NCI-H2171 (cell line): Measurements from ENCODE around the gene CARHSP1.
"Not testable (repeated sequence)": the region's sequence is repeated elsewhere in the genome, so short reads cannot be mapped to it uniquely, and the experiment has no call there.

ENCODE experiments used
- DNase-seq: peaks from one replicate; lab custom pipeline; 2025; lab: John Stamatoyannopoulos, UW

The CARHSP1 gene

GRCh38 chr16:8868416-8869211, at the start of gene CARHSP1:
Gene CARHSP1, minus strand, starts transcription at chr16:8869006. Its CDS starts 9,678 bp downstream, at chr16:8859328.
- peak; percentile 98 for DNase-seq

GRCh38 chr16:8917336-8917735, 48.5 kb upstream of the CARHSP1 start:
- DNase-seq: not testable (repeated sequence)

- DNase-seq: no peak
Observed at GRCh38 chr16:8916541-8917225, 47.9 kb upstream of the CARHSP1 start.

DNA sequence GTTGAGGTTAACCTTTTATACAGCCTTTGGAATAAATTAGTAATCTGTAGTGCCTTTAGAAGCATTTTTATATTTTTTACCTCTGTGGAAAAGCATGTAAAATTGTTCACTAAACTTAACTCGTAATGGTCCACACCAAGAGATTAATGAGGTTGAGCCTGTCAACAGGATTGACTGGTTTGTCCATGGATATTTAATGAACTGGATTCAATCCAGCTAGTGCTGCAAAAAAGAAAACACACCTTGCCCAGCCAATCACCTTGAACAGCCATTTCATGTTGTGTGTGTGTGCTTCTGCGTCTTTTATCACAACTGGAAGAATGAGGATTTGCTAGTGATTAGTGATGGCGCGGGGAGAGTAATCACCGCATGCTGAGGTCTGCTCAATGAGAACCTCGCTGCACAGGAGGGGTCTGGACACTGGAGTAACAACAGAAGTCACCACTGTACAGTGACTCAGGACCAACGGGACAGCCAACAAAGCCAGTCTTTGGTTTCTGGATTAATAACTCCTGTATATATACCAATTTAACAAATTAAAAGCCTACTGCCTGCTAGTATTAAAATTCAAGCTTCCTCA, 47.0 kb upstream of the CARHSP1 start:
- DNase-seq: no peak

DNA sequence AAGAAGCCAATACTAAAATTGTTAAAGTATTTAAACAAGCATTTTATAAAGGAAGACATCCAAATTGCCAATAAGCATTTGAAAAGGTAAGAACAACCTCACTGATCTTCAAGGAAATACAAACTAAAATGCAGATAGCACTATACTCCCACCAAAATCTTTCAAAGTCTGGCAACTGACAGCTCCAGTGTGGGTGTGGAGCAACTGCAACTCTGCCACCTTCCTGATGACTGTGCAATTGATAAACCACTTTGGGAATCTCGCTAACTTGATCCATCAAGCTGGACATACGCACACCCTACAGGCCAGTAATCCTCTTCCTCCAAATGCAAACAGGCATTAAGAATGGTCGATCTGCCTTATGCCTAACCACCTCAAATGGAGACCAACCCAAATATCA, 45.3 kb upstream of the CARHSP1 start:
- no peak for DNase-seq

- DNase-seq: no peak
Observed at GRCh38 chr16:8912793-8913192, 44.0 kb upstream of the CARHSP1 start.

DNA sequence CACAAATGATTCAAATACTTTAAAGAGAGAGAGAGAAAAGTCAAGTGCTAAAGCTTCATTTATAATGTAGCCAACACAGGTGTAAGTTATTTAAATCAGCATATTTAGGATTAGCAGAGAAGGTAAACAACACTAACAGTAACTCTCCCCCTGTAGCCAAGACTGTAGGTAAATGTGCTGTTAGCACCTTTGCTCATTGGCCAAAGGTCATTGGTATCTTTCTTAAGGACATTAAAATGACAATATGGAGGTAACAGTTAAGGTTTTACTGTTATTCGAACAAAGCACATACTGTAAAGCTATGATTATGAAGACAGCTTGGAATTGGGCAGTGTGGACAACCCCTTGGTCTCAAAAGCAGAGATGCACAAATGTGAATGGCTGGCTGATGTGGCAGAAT, 42.0 kb upstream of the CARHSP1 start:
- DNase-seq: no peak

DNA sequence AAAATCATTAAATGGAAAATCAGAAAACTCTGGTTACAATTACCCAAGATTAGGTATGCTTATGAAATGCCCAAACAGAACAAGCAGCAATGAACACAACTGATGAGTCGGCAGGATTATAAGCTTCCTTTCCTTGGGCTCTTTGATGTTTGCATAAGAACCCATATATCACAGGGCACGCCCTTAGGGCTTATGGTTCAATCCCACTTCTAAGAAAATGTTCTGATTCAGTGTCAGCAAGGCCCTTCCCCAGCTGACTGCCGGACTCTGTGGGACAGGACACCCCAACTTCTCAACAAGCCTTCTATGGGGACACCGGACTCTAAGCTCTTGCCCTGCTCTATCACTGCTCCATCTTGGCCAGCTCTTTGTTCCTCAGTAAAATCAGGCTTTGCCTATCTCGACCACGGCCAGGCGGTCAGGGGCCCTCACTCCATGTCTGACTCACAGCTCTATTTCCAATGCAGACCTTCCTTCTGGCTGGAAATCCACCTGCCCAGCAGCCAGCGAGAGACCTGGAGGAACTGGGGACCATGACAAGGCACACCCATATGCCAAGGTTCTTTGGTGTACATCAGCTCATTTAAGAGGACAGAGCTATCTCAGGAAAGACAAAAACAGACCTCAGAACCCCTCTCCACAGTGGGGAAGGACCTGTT, 40.1 kb upstream of the CARHSP1 start:
- DNase-seq: no peak

- no peak for DNase-seq
Observed at GRCh38 chr16:8907096-8907495, 38.3 kb upstream of the CARHSP1 start.

DNA sequence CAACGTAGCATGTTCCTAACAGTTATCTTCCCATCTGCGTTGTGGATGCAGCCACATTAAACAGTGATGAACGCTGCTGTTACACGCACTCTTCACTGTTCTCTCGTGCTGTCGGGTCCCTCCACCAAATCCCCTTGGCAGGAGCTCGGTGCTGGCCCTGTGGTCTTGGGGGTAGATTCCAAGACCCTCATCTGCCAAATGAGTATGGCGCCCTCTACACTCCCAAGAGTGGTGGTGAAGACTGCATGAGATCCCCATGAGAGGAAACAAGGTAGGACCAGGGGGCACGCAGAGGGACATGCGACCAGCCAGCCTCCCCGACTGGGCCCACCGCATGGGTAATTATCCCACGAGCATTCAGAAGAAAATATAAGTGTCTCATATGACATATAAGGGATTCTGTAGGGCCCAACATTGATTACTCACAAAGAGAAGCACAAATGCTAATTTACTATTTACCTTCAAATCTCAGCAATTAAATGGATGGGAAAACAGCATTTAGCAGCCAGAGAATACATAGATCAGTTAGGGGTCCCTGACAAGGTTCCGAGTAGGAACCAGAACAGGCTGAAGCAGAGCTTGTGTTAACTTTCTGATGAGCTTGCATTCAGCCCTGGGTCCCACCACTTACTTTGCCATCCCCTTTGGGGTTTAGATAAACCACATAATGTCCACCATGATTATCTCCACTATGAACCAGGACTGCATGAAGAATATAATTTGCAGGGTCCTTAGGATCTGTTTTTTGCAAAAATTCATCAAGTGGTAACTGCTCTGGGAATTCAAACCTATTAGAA, 37.2 kb upstream of the CARHSP1 start:
- no peak for DNase-seq

DNA sequence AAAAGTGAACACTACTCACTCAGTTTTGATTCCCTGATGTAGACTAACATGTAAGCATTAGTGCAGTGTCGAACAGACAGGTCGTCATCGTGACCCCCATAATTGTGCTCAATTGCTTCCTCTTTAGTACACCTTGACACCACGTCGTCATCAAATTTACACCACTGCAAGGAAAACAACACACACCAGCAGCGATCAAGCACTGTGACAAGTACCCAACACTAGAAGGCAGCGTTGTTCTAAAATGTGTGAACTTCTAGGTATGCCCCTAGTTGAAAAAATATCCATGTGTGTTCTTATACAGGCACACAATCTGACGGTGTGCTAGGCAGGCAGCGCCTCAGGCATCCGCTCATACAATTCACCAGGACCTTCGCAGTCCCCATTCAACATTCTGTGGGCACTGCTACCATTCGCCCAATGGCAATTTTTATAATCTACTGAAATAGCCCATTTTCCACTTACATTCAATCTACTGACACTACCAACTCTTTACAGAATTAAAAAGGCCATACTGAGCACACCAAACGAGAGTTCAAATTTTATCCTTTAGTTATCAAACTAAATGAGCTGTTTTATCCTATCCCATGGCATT, 36.5 kb upstream of the CARHSP1 start:
- DNase-seq: peak; percentile 4

DNA sequence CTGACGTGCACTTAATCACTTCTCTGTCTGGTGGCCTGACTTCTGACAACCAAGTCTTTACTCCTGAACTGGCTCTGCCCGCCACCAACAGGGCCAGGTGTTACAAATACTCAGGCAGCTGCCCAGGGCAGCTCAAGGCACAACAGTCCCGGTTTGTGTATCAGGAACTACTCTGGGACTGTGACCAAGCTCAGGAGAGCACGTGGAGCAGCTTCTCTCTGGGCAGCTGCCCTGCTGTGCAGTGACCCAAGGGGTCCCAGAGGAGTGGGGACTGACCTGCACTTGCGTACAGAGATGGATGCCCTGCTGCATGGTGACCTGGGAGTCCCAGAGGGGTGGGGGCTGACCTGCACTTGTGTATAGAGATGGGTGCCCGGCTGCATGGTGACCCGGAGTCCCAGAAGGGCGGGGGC, 35.2 kb upstream of the CARHSP1 start:
- no peak for DNase-seq

DNA sequence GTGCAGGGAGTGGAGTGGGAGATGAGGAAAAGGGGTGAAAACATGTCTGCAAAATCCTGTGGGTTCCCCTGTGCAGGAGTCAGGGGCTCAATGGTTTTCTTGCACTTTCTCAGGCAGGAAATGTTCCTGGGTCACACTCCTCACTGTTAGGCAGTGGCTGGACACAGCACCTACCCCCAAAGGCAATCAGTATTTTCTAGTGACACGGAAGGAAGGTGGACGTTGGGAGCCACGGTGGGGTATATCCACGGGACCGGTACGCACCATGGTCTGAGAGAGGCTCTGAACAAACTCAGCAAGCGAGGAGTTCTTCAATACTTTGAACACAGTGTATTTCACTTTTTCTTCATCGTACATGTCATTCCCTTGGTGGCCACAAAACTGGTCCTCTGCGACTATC, 34.2 kb upstream of the CARHSP1 start:
- DNase-seq: no peak

DNA sequence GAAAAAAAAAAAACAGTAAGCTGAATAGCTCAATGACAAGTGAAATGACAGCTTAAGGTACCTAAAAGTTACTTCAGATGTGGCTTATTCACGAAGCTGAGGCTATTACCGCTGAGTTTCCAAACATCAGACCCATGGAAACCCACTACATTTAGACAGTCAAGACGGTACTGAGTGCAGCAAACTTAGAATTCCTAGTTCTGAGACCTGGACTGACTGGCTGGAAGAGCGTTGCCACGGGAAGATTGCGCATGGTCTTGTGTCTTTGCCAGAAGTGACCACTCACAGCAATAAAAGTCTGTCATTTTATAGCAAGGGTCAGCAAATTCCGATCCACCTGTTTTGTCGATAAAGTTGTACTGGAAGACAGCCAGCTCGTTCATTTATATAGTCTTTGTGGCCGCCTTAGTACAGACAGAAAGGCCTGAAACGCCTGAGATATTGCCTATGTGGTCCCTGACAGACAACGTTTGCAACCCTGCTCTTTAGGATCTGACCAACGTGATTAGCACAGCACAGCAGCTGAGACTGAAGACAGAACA, 32.6 kb upstream of the CARHSP1 start:
- DNase-seq: no peak

- DNase-seq: no peak
Observed at GRCh38 chr16:8900343-8900742, 31.5 kb upstream of the CARHSP1 start.

- DNase-seq: no peak
Observed at GRCh38 chr16:8899709-8900317, 31.0 kb upstream of the CARHSP1 start.

DNA sequence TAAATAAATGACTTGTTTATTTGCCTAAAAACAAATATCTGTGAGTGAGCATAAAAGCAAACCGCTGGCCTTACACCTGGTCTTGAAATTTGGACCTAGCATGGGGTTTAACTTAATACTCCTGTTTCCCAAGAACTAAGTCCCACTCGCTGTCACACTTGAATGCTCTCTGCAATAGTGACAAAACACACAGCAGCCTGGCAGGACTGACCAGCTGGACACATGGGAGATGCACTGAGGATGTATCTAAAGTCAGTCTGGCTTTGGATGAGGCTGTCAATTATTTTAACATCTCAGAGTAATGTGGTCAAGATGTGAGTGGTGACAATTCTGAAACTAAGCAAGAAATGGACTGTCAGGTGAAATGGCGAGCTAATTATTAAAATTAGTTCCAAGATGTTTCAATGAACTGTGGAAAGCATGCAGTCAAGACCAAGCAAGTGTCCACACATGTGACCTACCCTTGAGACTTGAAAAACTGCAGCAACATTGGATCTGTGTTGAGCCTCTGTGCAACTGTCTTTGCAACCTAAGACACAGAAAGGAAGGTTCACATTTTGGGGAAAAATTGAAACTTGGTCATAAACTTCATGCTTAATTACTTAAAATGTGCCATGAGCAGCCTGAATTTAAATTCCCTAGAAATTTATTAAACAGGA, 30.0 kb upstream of the CARHSP1 start:
- DNase-seq: no peak

GRCh38 chr16:8894736-8895334, 26.0 kb upstream of the CARHSP1 start:
- DNase-seq: no peak

- DNase-seq: no peak
Observed at GRCh38 chr16:8893976-8894690, 25.3 kb upstream of the CARHSP1 start.
